AG20443 (cell line): ENCODE measurements around the gene TMEM87A.
A peak's percentile ranks its signal among the peaks of the same experiment; 100 is the strongest.
"Not testable (repeated sequence)": the region's sequence is repeated elsewhere in the genome, so short reads cannot be mapped to it uniquely, and the experiment has no call there.

Experiments used
- DNase-seq: peaks from one replicate; pipeline ENCODE4 v3.0.0; 2012; ENCODE audit warnings: low spot score, mixed read lengths

Gene TMEM87A

GRCh38 chr15:42270996-42271395 lies 2.2 kb downstream of the TMEM87A start:
- DNase-seq, result no peak

GRCh38 chr15:42270551-42270950 lies 2.7 kb downstream of the TMEM87A start:
- DNase-seq, result no peak

GRCh38 chr15:42267286-42267685 lies 5.9 kb downstream of the TMEM87A start:
- DNase-seq, result no peak

GRCh38 chr15:42264795-42265194 lies 8.4 kb downstream of the TMEM87A start:
- DNase-seq, result no peak

- DNase-seq, result no peak
These were observed 19.9 kb downstream of the TMEM87A start for GRCh38 chr15:42253300-42253699.

GRCh38 chr15:42240823-42241222 lies 32.4 kb downstream of the TMEM87A start:
- DNase-seq, result no peak

GRCh38 chr15:42239528-42240182 lies 33.6 kb downstream of the TMEM87A start:
- DNase-seq, result no peak

- no peak for DNase-seq
These were observed 40.1 kb downstream of the TMEM87A start for GRCh38 chr15:42233107-42233506.

- no peak for DNase-seq
These were observed 40.6 kb downstream of the TMEM87A start for GRCh38 chr15:42232606-42233005.

- no peak for DNase-seq
These were observed 42.1 kb downstream of the TMEM87A start for GRCh38 chr15:42231088-42231487.

- not testable (repeated sequence) for DNase-seq
These were observed 44.3 kb downstream of the TMEM87A start for GRCh38 chr15:42228981-42229380.

GRCh38 chr15:42228036-42228435 lies 45.2 kb downstream of the TMEM87A start:
- DNase-seq, result no peak

- no peak for DNase-seq
These were observed 46.6 kb downstream of the TMEM87A start for GRCh38 chr15:42226648-42227047.

GRCh38 chr15:42220216-42220615 lies 53.0 kb downstream of the TMEM87A start:
- no peak for DNase-seq

GRCh38 chr15:42218953-42219592 lies 54.2 kb downstream of the TMEM87A start:
- no peak for DNase-seq

GRCh38 chr15:42217568-42217967 lies 55.7 kb downstream of the TMEM87A start:
- DNase-seq, result no peak

GRCh38 chr15:42215913-42216829 lies 57.1 kb downstream of the TMEM87A start:
- no peak for DNase-seq

- DNase-seq, result no peak
These were observed 58.6 kb downstream of the TMEM87A start for GRCh38 chr15:42214600-42214999.

GRCh38 chr15:42213511-42213910 lies 59.7 kb downstream of the TMEM87A start:
- DNase-seq, result no peak

GRCh38 chr15:42210696-42211095 lies 62.5 kb downstream of the TMEM87A start:
- no peak for DNase-seq

GRCh38 chr15:42207674-42208579 lies 65.3 kb downstream of the TMEM87A start, which contains the start of gene VPS39:
Gene VPS39, minus strand, starts transcription at chr15:42208304. Its CDS starts 151 bp downstream, at chr15:42208153.
- DNase-seq, result peak; percentile 95

- no peak for DNase-seq
These were observed 66.8 kb downstream of the TMEM87A start for GRCh38 chr15:42206406-42206805.
